GM12878 (cell line): ENCODE data around the gene PIGU. TPM values are rescaled to one million over a fixed set of nuclear protein-coding genes. Genes with fewer than 3 reads are reported as not detected.

ENCODE experiments used
- BACH1 ChIP-seq: fragments of 450-650 bp; IDR thresholded peaks from 2 replicates; pipeline ENCODE4 v1.6.1; 2017; ENCODE audit warnings: mild to moderate bottlenecking, borderline replicate concordance
- CBX3 ChIP-seq: fragments of 200-600 bp; sonication (generic); IDR thresholded peaks from 2 replicates; pipeline ENCODE4 v1.6.1; 2016; ENCODE audit warnings: low read depth, borderline replicate concordance
- CUX1 ChIP-seq: IDR thresholded peaks from 2 replicates; pipeline ENCODE4 v1.6.1; 2012; ENCODE audit warnings: improper control_type of control experiment, low read depth, low read length; ENCODE audit not compliant: insufficient replicate concordance
- DPF2 ChIP-seq: fragments of 450-650 bp; IDR thresholded peaks from 2 replicates; pipeline ENCODE4 v1.6.1; 2017; ENCODE audit warnings: mild to moderate bottlenecking
- EED ChIP-seq: sonication (generic); IDR thresholded peaks from 2 replicates; pipeline ENCODE4 v1.6.1; 2016; ENCODE audit warnings: antibody characterized with exemption, low read depth
- HDGF ChIP-seq: fragments of 450-650 bp; IDR thresholded peaks from 2 replicates; pipeline ENCODE4 v1.6.1; 2016; ENCODE audit warnings: antibody characterized with exemption
- MEF2B ChIP-seq: fragments of 450-650 bp; IDR thresholded peaks from 2 replicates; pipeline ENCODE4 v1.6.1; 2018; ENCODE audit warnings: mild to moderate bottlenecking, moderate library complexity; ENCODE audit not compliant: partially characterized antibody, poor library complexity, severe bottlenecking
- MTA3 ChIP-seq: IDR thresholded peaks from 2 replicates; pipeline ENCODE4 v1.6.1; 2012; ENCODE audit warnings: low read length, inconsistent platforms, borderline replicate concordance
- RBBP5 ChIP-seq: fragments of 200-600 bp; sonication (generic); conservative IDR thresholded peaks from 2 replicates; pipeline ENCODE4 v1.6.1; 2016
- REST ChIP-seq: IDR thresholded peaks from 2 replicates; pipeline ENCODE4 v1.6.1; 2012; ENCODE audit warnings: mild to moderate bottlenecking, low read depth, low read length
- SIN3A ChIP-seq: IDR thresholded peaks from 2 replicates; pipeline ENCODE4 v1.6.1; 2012; ENCODE audit warnings: low read depth, low read length, improper control_type of control experiment
- SIX5 ChIP-seq: IDR thresholded peaks from 2 replicates; pipeline ENCODE4 v1.6.1; 2011; ENCODE audit warnings: mild to moderate bottlenecking, low read depth, low read length, moderate library complexity; ENCODE audit not compliant: severe bottlenecking
- YY1 ChIP-seq: IDR thresholded peaks from 2 replicates; pipeline ENCODE4 v1.6.1; 2011; ENCODE audit warnings: low read depth, mild to moderate bottlenecking, low read length
- polyA plus RNA-seq, 11 experiments: library from polyadenylated mRNA; depleted of rRNA in 4 of 11; unstranded in 6 of 11; stranded (reverse) in 5 of 11; fragments of >200 nt; fragmentation: Nextera tagmentation in 4 of 11; fragmentation: Illumina TruSeq in 1 of 11; extraction: Ambion mirVana in 4 of 11; extraction: Trizol in 1 of 11; gene quantifications; 1 replicate in 1 of 11; 2 replicates in 10 of 11; pipeline versions ENCODE4 v1.2.1 to v1.2.3, GENCODE V29; 2011 to 2016; ENCODE audit warnings: inconsistent platforms in 2 of 11, missing spikeins in 2 of 11, low read depth in 1 of 11
- total RNA-seq, 4 experiments: library from RNA; depleted of rRNA in 3 of 4; stranded (reverse); fragments of >200 nt in 3 of 4; fragmentation: Illumina TruSeq in 1 of 4; extraction: Trizol in 1 of 4; gene quantifications; 2 replicates each; pipeline versions ENCODE4 v1.2.1 to v1.2.3, GENCODE V29; 2013 to 2021
- TF ChIP-seq, protein P1 (sequence below): IDR thresholded peaks from 2 replicates; pipeline ENCODE4 v1.6.1; 2012; ENCODE audit warnings: low read depth, low read length, improper control_type of control experiment
- TF ChIP-seq, protein P2 (sequence below): IDR thresholded peaks from 2 replicates; pipeline ENCODE4 v1.6.1; 2011; ENCODE audit warnings: low read depth, mild to moderate bottlenecking, low read length, moderate library complexity, borderline replicate concordance; ENCODE audit errors: extremely low read depth

PIGU gene
- total and polyA plus RNA-seq, 10 of the 15 experiments (the other 5 are each of a cell fraction or from before 2014, with no cell fraction given): 4.1 to 88.2 (median 25.0) TPM

- TF ChIP-seq REST (no peak), CBX3 (no peak), DPF2 (0 out of 2 replicates have a peak, but pooled peaks have one; percentile 77), CUX1 (no peak), MTA3 (no peak), YY1 (peak; percentile 50; the same call in 1 of the 2 replicates), BACH1 (peak; percentile 42; the same call in 1 of the 2 replicates), SIN3A (peak; percentile 81), HDGF (peak; percentile 92), MEF2B (peak; percentile 25), RBBP5 (no peak), EED (peak; percentile 13; the same call in 1 of the 2 replicates), SIX5 (peak; percentile 8)
- TF ChIP-seq, protein P1, sequence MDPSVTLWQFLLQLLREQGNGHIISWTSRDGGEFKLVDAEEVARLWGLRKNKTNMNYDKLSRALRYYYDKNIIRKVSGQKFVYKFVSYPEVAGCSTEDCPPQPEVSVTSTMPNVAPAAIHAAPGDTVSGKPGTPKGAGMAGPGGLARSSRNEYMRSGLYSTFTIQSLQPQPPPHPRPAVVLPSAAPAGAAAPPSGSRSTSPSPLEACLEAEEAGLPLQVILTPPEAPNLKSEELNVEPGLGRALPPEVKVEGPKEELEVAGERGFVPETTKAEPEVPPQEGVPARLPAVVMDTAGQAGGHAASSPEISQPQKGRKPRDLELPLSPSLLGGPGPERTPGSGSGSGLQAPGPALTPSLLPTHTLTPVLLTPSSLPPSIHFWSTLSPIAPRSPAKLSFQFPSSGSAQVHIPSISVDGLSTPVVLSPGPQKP: no peak
- TF ChIP-seq, protein P2, sequence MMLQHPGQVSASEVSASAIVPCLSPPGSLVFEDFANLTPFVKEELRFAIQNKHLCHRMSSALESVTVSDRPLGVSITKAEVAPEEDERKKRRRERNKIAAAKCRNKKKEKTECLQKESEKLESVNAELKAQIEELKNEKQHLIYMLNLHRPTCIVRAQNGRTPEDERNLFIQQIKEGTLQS: no peak
Measured at GRCh38 chr20:34709044-34709830, 32.3 kb upstream of the PIGU start (continued).
